Trophoblast cell (in vitro differentiated cells and primary cell): Measurements from ENCODE around the gene FXYD6.

Experiments used
- DNase-seq, 2 donors: peaks; one replicate each; pipeline ENCODE4 v3.0.0-alpha.2; 2016
- H2AFZ ChIP-seq: 2 replicates; pipeline ENCODE4 v1.6.1; 2013; ENCODE audit warnings: low read length, moderate library complexity, mild to moderate bottlenecking; ENCODE audit not compliant: insufficient read depth, poor library complexity
- H2AK5ac ChIP-seq: 2 replicates; pipeline ENCODE4 v1.6.1; 2013; ENCODE audit warnings: mild to moderate bottlenecking, low read length
- H2BK120ac ChIP-seq: 2 replicates; pipeline ENCODE4 v1.6.1; 2013; ENCODE audit warnings: low read length, mild to moderate bottlenecking, moderate library complexity; ENCODE audit not compliant: insufficient read depth, poor library complexity
- H2BK12ac ChIP-seq: 2 replicates; pipeline ENCODE4 v1.6.1; 2013; ENCODE audit warnings: mild to moderate bottlenecking, low read length, moderate library complexity
- H2BK5ac ChIP-seq: 2 replicates; pipeline ENCODE4 v1.6.1; 2013; ENCODE audit warnings: low read length, low read depth, moderate library complexity, mild to moderate bottlenecking; ENCODE audit not compliant: poor library complexity
- H3K14ac ChIP-seq: 2 replicates; pipeline ENCODE4 v1.6.1; 2013; ENCODE audit warnings: mild to moderate bottlenecking, low read length
- H3K18ac ChIP-seq: 2 replicates; pipeline ENCODE4 v1.6.1; 2013; ENCODE audit warnings: mild to moderate bottlenecking, low read length
- H3K23ac ChIP-seq: 2 replicates; pipeline ENCODE4 v1.6.1; 2013; ENCODE audit warnings: low read length
- H3K27ac ChIP-seq: 2 replicates; pipeline ENCODE4 v1.5.1; 2013; ENCODE audit warnings: low read depth, mild to moderate bottlenecking, inconsistent platforms, low read length, moderate library complexity
- H3K27me3 ChIP-seq: 2 replicates; pipeline ENCODE4 v1.6.1; 2013; ENCODE audit warnings: inconsistent platforms, mild to moderate bottlenecking, low read length, moderate library complexity; ENCODE audit not compliant: insufficient read depth
- H3K36me3 ChIP-seq, 2 experiments: 1 replicate in 1 of 2; 2 replicates in 1 of 2; pipeline ENCODE4 v1.6.1; 2013; ENCODE audit warnings: low read length in 2 of 2, mild to moderate bottlenecking in 2 of 2, moderate library complexity in 1 of 2; ENCODE audit not compliant: insufficient read depth in 2 of 2, control insufficient read depth in 1 of 2
- H3K4ac ChIP-seq: 2 replicates; pipeline ENCODE4 v1.6.1; 2013; ENCODE audit warnings: low read depth, mild to moderate bottlenecking, low read length, moderate library complexity
- H3K4me1 ChIP-seq, 2 experiments: 1 replicate in 1 of 2; 2 replicates in 1 of 2; pipeline ENCODE4 v1.6.1; 2013; ENCODE audit warnings: low read length in 2 of 2, mild to moderate bottlenecking in 2 of 2, moderate library complexity in 1 of 2; ENCODE audit not compliant: insufficient read depth in 2 of 2, control insufficient read depth in 1 of 2
- H3K4me2 ChIP-seq: 2 replicates; pipeline ENCODE4 v1.6.1; 2013; ENCODE audit warnings: inconsistent platforms, mild to moderate bottlenecking, low read length, moderate library complexity
- H3K4me3 ChIP-seq: 2 replicates; pipeline ENCODE4 v1.5.1; 2013; ENCODE audit warnings: mild to moderate bottlenecking, low read depth, low read length, inconsistent platforms
- H3K79me1 ChIP-seq: one replicate; pipeline ENCODE4 v1.6.1; 2013; ENCODE audit warnings: low read length
- H3K79me2 ChIP-seq: 2 replicates; pipeline ENCODE4 v1.6.1; 2013; ENCODE audit warnings: low read length, mild to moderate bottlenecking; ENCODE audit not compliant: control insufficient read depth, insufficient read depth, poor library complexity
- H3K9ac ChIP-seq: 2 replicates; pipeline ENCODE4 v1.6.1; 2013; ENCODE audit warnings: mild to moderate bottlenecking, low read length
- H3K9me3 ChIP-seq: 2 replicates; pipeline ENCODE4 v1.6.1; 2013; ENCODE audit warnings: low read depth, mild to moderate bottlenecking, control low read depth, inconsistent platforms, low read length; ENCODE audit not compliant: insufficient read depth
- H4K12ac ChIP-seq: 2 replicates; pipeline ENCODE4 v1.6.1; 2013; ENCODE audit warnings: low read depth, mild to moderate bottlenecking, low read length, moderate library complexity
- H4K8ac ChIP-seq: 2 replicates; pipeline ENCODE4 v1.6.1; 2013; ENCODE audit warnings: low read depth, mild to moderate bottlenecking, low read length, moderate library complexity
- H4K91ac ChIP-seq: one replicate; pipeline ENCODE4 v1.6.1; 2013; ENCODE audit warnings: low read depth, mild to moderate bottlenecking, low read length, moderate library complexity
- WGBS: extraction: QIAGEN DNeasy Blood & Tissue Kit; methylation state at CpG from one replicate; pipeline ENCODE4 v1.1.7; 2013; ENCODE audit warnings: missing lambda C conversion rate; ENCODE audit not compliant: insufficient read length, insufficient coverage; ENCODE audit errors: extremely low coverage; 5-methylcytosine and 5-hydroxymethylcytosine counted together

Gene FXYD6

DNA sequence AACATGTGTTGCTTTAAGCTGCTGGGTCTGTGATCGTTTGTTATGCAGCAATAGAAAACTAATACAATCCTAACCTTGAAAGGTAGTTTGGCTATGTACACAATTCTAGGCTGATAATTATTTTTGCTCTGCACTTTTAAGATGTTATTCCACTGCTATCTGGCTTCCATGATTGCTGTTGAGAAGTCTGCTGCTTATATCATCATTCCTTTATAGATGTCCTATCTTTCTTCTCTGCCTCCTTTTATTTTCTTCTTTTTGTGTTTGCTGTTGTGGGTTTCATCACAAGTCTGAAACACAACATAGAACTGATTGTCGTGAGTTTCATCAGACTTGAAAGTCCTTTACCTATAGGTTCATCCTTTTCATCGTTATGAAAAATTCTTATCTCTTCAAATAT is 24.1 kb downstream of the FXYD6 start:
- Histone ChIP-seq H3K27me3 (no peaks in the 10 kb centered on the region), H3K14ac (no peak overlapping the region), H3K4me1 (no peaks in the 10 kb centered on the region), H3K27ac (no peak overlapping the region), H2AFZ (no peak overlapping the region), H3K79me1 (no peaks in the 10 kb centered on the region), H3K4ac (no peak overlapping the region), H3K18ac (no peak overlapping the region), H3K36me3 (no peaks in the 10 kb centered on the region), H3K9me3 (peaks cover 2% of the 10 kb centered on the region), H4K12ac (no peak overlapping the region), H2BK12ac (no peak overlapping the region), H3K79me2 (no peaks in the 10 kb centered on the region), H3K4me2 (no peak overlapping the region), H4K91ac (no peak overlapping the region), H2BK5ac (no peak overlapping the region), H2AK5ac (no peak overlapping the region), H2BK120ac (no peak overlapping the region), H3K4me3 (no peak overlapping the region), H3K9ac (no peak overlapping the region), H4K8ac (no peak overlapping the region), H3K23ac (no peak overlapping the region)
- no CpG with 5 or more reads among the region's 3 CpGs for WGBS
- DNase-seq = no peak

DNA sequence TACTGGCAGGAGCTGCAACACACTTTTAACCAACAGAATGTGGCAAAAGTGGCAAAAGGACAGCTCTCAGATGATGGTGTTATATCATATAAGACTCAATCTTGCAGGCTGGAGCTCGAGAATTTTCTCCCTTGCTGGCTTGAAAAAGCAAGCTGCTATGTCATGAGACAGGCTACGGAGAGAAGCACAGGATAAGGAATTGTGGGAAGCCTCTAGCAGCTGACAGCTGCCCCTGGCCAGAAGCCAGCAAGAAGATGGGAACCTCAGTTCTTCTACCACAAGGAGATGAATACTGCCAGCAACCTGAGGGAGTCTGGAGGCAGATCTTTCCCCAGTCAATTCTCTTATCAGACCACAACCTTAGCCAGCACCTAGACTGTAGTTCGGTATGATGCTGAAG is 24.6 kb downstream of the FXYD6 start:
- Histone ChIP-seq H2AK5ac (no peak overlapping the region), H3K4me2 (no peak overlapping the region), H3K23ac (no peak overlapping the region), H2BK120ac (no peak overlapping the region), H3K27ac (no peak overlapping the region), H3K4ac (no peak overlapping the region), H2AFZ (no peak overlapping the region), H3K27me3 (no peaks in the 10 kb centered on the region), H3K9ac (no peak overlapping the region), H4K8ac (no peak overlapping the region), H3K4me1 (no peaks in the 10 kb centered on the region), H4K12ac (no peak overlapping the region), H3K18ac (no peak overlapping the region), H2BK5ac (no peak overlapping the region), H3K79me2 (no peaks in the 10 kb centered on the region), H3K14ac (no peak overlapping the region), H4K91ac (no peak overlapping the region), H3K9me3 (peaks cover 2% of the 10 kb centered on the region), H3K36me3 (no peaks in the 10 kb centered on the region), H3K79me1 (no peaks in the 10 kb centered on the region), H3K4me3 (no peak overlapping the region), H2BK12ac (no peak overlapping the region)
- no CpG with 5 or more reads among the region's 3 CpGs for whole genome bisulfite sequencing
- no peak for DNase-seq

DNA sequence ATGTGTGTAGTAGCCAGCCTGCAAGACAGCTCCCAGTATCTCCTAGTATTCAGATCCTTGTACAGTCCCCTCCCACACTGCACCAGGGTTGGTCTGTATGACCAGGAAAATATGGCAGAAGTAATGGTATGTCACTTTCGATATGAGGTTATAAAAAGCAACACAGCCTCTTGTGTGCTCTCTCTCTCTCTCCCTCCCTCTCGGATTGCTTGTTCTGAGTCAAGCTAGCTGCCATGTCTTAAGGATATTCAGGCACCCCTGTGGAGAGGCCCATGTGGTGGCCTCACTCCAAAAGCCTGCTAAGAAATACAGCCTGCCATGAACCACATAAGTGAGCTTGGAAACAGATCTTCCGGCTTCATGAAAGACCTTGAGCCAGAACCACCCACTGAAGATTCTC is 25.4 kb downstream of the FXYD6 start:
- Histone ChIP-seq H3K23ac (no peak overlapping the region), H3K4me3 (no peak overlapping the region), H3K79me1 (no peaks in the 10 kb centered on the region), H3K4me1 (no peaks in the 10 kb centered on the region), H4K12ac (no peak overlapping the region), H2AFZ (no peak overlapping the region), H2BK120ac (no peak overlapping the region), H3K4me2 (no peak overlapping the region), H3K14ac (no peak overlapping the region), H3K36me3 (no peaks in the 10 kb centered on the region), H3K27me3 (no peaks in the 10 kb centered on the region), H3K27ac (no peak overlapping the region), H3K4ac (no peak overlapping the region), H2BK5ac (no peak overlapping the region), H2AK5ac (no peak overlapping the region), H3K18ac (no peak overlapping the region), H4K91ac (no peak overlapping the region), H3K9me3 (peaks cover 2% of the 10 kb centered on the region), H3K79me2 (no peaks in the 10 kb centered on the region), H3K9ac (no peak overlapping the region), H4K8ac (no peak overlapping the region), H2BK12ac (no peak overlapping the region)
- WGBS = no CpG with 5 or more reads among the region's 3 CpGs
- DNase-seq = no peak

DNA sequence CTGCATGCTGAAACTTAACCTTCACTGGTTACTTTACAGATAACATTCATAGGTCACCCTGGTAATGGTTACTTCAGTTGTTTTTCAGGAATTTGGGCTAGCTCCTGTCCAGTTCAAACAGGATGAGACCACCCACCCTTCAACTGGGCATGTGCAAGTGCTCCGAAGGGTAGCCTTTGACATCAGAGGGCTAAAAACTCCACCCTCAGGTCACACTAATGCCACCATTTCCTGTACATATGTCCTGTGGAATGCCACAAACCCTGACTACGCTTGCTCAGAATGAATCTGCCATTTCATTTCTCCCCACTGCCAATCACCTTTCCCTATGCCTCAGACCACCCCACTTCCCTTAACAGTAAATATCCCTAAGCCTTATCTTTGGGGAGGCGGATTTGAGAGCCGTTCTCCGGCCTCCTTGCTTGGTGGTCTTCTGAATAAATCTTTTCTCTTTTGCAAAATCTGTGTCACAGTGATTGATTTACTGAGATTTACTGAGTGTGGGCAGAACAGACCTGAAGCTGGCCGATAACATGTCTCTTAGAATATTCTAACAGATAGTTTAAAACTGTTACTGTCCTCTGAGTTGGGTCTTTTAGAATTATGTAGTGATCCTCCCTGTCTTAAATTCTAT is 26.6 kb downstream of the FXYD6 start:
- H2BK12ac ChIP-seq = no peak overlapping the region
- no peak overlapping the region for H3K18ac ChIP-seq
- H4K8ac ChIP-seq = no peak overlapping the region
- H4K91ac ChIP-seq = no peak overlapping the region
- no peak for DNase-seq
- no CpG with 5 or more reads among the region's 6 CpGs for whole genome bisulfite sequencing
- H2BK120ac ChIP-seq = no peak overlapping the region
- H3K4me3 ChIP-seq = no peak overlapping the region
- no peak overlapping the region for H2BK5ac ChIP-seq
- H3K36me3 ChIP-seq = no peaks in the 10 kb centered on the region
- peaks cover 2% of the 10 kb centered on the region for H3K9me3 ChIP-seq
- H3K27me3 ChIP-seq = no peaks in the 10 kb centered on the region
- no peaks in the 10 kb centered on the region for H3K79me1 ChIP-seq
- no peak overlapping the region for H3K23ac ChIP-seq
- H2AK5ac ChIP-seq = no peak overlapping the region
- no peak overlapping the region for H3K9ac ChIP-seq
- H2AFZ ChIP-seq = no peak overlapping the region
- no peak overlapping the region for H3K4me2 ChIP-seq
- H3K4ac ChIP-seq = no peak overlapping the region
- no peak overlapping the region for H3K27ac ChIP-seq
- H4K12ac ChIP-seq = no peak overlapping the region
- no peak overlapping the region for H3K14ac ChIP-seq
- H3K4me1 ChIP-seq = no peaks in the 10 kb centered on the region
- no peaks in the 10 kb centered on the region for H3K79me2 ChIP-seq
